Activated CD4-positive, alpha-beta T cell treated with anti-CD3 and anti-CD28 coated beads for 48 hours (primary cell): Measurements from ENCODE around the gene ARHGEF26.

Experiments
- DNase-seq: peaks from one replicate; pipeline ENCODE4 v3.0.0-alpha.2; 2020

The ARHGEF26 gene

GRCh38 chr3:154275292-154275691 lies 154.1 kb downstream of the ARHGEF26 start:
- no peak for DNase-seq

- no peak for DNase-seq
Observed at GRCh38 chr3:154275965-154276364, 154.8 kb downstream of the ARHGEF26 start.

DNA sequence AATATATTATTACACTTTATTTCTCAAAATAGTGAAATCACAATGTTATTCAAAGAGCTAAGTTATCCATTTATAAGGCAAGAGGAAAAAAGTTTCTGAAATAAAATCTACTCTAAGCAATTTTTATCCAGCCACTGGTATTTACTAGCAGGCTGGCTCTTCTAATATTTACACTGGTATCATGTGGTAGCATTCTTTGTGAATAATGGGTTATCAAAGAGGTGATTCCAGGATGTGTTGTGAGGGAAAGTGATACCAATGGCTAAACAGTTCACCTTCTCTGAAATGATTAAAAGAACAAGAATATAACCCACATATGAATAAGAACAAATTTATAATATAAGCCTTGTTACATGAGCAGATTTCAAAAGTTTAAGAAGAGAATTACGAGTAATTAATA lies 159.0 kb downstream of the ARHGEF26 start:
- DNase-seq: no peak

- no peak for DNase-seq
Observed at GRCh38 chr3:154285221-154285620, 164.0 kb downstream of the ARHGEF26 start.

DNA sequence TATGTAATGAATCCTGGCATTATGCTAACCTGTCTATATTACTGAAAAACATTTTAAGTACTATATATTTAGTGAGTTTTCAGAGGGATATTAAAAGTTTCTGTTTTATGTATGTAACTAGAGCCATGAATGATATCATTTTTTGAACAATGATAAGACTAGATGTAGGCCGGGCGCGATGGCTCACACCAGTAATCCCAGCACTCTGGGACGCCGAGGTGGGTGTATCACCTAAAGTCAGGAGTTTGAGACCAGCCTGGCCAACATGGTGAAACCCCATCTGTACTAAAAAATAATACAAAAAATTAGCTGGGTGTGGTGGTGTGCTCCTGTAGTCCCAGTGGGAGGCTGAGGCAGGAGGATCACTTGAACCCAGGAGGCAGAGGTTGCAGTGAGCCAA lies 169.0 kb downstream of the ARHGEF26 start:
- no peak for DNase-seq

DNA sequence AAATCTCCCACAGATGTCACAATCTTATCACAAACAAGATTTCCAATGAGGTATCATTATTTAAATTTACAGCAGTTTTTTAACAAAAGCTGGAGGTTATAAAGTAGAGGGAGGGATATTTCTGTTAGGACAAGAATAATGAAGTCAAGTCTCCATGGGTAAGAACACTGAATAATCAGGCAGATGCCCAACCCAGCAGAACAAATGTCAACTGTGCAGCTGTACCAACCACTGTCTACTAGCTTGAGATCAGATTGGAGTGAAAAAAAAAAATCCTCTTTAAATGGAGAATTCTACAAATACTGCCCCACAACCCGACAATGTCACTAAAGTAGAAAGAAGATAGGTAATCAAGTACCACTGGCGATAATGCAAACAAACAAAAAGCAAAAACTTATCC lies 172.8 kb downstream of the ARHGEF26 start:
- no peak for DNase-seq

- no peak for DNase-seq
Observed at GRCh38 chr3:154301561-154301960, 180.4 kb downstream of the ARHGEF26 start.

DNA sequence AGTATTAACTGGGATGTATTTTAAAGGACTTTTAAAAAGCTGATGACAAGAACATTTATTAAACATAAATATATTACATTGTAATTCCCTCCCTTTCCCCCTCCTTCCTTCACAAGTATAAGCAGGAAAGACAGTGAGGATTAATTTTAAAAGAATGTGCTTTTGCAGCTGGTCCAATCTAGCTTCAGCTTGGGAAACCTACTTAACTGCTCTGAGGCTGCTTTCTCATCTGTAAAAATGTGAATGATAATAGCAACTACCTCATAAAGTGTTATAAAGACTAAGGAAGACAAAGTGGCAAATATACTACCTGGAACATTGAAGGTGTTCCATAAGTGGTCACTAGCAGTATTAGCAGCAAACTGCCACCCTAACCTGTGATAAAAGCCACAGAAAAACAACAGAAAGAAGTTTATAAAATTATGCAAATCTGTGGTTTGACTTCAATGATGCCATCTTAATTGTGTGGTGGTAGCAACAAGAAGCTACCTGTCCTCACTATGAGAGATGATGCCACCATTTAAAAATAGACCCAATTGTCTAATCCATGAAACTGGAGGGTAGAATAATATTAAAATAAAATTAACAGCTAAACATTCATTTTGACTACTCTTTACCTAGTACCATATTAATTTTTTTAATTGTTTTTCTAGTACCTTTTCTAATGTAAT lies 183.1 kb downstream of the ARHGEF26 start:
- no peak for DNase-seq

DNA sequence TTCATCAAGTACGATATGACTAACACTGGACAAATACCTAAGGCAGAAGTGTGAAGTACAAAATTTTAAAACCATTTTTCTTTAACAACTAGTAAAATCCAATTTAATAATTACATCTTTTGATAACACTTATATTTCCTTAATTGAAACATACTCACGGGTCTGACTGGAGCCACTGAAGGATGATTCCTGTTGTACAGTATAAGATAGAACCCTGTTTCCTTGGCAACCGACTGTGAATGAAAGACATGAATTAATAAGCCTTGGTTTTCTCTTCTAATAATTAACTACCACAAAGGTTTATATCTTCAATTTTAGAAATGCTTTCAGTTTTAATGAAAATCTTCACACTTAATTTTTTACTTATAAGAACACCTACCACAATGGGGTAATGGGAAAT lies 183.7 kb downstream of the ARHGEF26 start:
- DNase-seq: no peak

GRCh38 chr3:154307363-154307762 lies 186.2 kb downstream of the ARHGEF26 start:
- DNase-seq: no peak
